Astrocyte (in vitro differentiated cells and primary cell): ENCODE measurements around the gene ZNF98.

ENCODE experiments used
- CTCF ChIP-seq: IDR thresholded peaks from 2 replicates; pipeline ENCODE4 v1.5.1; 2011; ENCODE audit warnings: low read depth, mild to moderate bottlenecking, inconsistent platforms, low read length, moderate library complexity; ENCODE audit not compliant: insufficient read depth
- EZH2 ChIP-seq: IDR thresholded peaks from 2 replicates; pipeline ENCODE4 v1.6.1; 2012; ENCODE audit warnings: mild to moderate bottlenecking, low read length, inconsistent platforms; ENCODE audit not compliant: insufficient read depth

DNA sequence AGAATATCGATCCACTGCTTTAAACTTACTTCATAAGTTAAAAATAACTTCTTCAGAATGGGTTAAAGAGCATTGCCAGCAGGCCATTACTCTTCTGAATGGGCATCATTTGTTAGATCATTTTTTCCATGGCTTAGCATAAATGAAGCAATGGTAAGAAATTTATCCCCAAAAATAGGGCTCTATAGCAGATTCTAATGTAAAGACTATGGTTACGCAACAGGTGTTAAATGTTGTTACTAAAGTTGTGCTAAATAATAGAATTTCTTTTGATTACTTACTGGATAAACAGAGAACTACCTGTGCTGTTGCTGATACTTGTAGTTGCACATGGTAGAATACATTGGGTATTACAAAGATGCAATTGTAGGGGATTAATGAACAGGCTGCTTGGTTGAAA lies 15.9 kb upstream of the ZNF98 start:
- TF ChIP-seq CTCF (no peak), EZH2 (no peak)
